Suprapubic skin (tissue), 4 donors: ENCODE results near the gene SIAH3.

Experiments used
- CTCF ChIP-seq, 2 donors: fragments of 200-600 bp in 1 of 2; fragments of 450-650 bp in 1 of 2; sonication (generic) in 1 of 2; IDR thresholded peaks; one replicate each; pipeline ENCODE4 v1.5.1; 2016 to 2019; ENCODE audit warnings: antibody characterized with exemption in 2 of 2, mild to moderate bottlenecking in 1 of 2, moderate library complexity in 1 of 2
- EP300 ChIP-seq: sonication (generic); formaldehyde crosslinking; IDR thresholded peaks from one replicate; pipeline ENCODE4 v1.6.1; 2017; ENCODE audit warnings: antibody characterized with exemption
- POLR2A ChIP-seq, 2 donors: fragments of 450-650 bp; IDR thresholded peaks; one replicate each; pipeline ENCODE4 v1.6.1; 2017; ENCODE audit warnings: antibody characterized with exemption in 2 of 2, mild to moderate bottlenecking in 2 of 2, moderate library complexity in 2 of 2
- POLR2AphosphoS5 ChIP-seq, 3 donors: sonication (generic); formaldehyde crosslinking; IDR thresholded peaks; one replicate each; pipeline ENCODE4 v1.6.1; 2017; ENCODE audit warnings: antibody characterized with exemption in 3 of 3

- TF ChIP-seq CTCF (IDR thresholded peaks at IDR 0.05): no peak
- TF ChIP-seq POLR2A (IDR thresholded peaks at IDR 0.05): no peak
- TF ChIP-seq POLR2AphosphoS5 (IDR thresholded peaks at IDR 0.05): no peak
- no peak for TF ChIP-seq EP300
Observed at GRCh38 chr13:45779901-45780300, 71.7 kb downstream of the SIAH3 start.
